Measurements from ENCODE around the gene TOMM22.

DNA sequence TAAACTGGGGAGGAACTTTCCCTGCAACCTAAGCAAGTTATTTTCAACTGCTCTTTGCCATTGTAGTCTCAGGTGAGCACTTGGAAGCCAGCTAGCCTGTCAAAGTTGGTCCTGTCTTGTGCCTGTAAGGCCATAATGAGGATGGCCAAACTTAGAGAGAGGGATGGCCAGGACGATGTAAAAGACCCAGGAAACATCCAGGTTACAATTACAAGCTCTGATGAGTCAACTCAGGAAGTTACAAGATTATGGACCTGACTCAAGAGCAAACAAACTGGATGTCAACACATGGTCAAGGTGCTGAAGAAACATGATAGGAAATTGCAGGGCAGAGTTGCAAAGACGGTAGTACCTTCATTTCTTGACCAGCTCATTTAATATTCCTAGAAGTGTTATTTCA is 25.6 kb downstream of the TOMM22 start:
- TF ChIP-seq EZH2 (IDR thresholded peaks at IDR 0.05; ENCODE audit: low read depth, unreplicated experiment) (no peak), POLR2AphosphoS5 (IDR thresholded peaks at IDR 0.05; ENCODE audit: low read depth) (no peak), CREB1 (CRISPR knock-in tag; IDR thresholded peaks at IDR 0.05; ENCODE audit: low read depth) (no peak), EZH2phosphoT487 (IDR thresholded peaks at IDR 0.05; ENCODE audit: unreplicated experiment) (no peak), JUNB (IDR thresholded peaks at IDR 0.05; ENCODE audit: unreplicated experiment) (no peak), ZNF114 (CRISPR knock-in tag; IDR thresholded peaks at IDR 0.05) (no peak)
- TF ChIP-seq, protein P1, sequence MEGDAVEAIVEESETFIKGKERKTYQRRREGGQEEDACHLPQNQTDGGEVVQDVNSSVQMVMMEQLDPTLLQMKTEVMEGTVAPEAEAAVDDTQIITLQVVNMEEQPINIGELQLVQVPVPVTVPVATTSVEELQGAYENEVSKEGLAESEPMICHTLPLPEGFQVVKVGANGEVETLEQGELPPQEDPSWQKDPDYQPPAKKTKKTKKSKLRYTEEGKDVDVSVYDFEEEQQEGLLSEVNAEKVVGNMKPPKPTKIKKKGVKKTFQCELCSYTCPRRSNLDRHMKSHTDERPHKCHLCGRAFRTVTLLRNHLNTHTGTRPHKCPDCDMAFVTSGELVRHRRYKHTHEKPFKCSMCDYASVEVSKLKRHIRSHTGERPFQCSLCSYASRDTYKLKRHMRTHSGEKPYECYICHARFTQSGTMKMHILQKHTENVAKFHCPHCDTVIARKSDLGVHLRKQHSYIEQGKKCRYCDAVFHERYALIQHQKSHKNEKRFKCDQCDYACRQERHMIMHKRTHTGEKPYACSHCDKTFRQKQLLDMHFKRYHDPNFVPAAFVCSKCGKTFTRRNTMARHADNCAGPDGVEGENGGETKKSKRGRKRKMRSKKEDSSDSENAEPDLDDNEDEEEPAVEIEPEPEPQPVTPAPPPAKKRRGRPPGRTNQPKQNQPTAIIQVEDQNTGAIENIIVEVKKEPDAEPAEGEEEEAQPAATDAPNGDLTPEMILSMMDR (conservative IDR thresholded peaks at IDR 0.05; ENCODE audit: low read depth in 2 of 2): no peak
- TF ChIP-seq, protein P2, sequence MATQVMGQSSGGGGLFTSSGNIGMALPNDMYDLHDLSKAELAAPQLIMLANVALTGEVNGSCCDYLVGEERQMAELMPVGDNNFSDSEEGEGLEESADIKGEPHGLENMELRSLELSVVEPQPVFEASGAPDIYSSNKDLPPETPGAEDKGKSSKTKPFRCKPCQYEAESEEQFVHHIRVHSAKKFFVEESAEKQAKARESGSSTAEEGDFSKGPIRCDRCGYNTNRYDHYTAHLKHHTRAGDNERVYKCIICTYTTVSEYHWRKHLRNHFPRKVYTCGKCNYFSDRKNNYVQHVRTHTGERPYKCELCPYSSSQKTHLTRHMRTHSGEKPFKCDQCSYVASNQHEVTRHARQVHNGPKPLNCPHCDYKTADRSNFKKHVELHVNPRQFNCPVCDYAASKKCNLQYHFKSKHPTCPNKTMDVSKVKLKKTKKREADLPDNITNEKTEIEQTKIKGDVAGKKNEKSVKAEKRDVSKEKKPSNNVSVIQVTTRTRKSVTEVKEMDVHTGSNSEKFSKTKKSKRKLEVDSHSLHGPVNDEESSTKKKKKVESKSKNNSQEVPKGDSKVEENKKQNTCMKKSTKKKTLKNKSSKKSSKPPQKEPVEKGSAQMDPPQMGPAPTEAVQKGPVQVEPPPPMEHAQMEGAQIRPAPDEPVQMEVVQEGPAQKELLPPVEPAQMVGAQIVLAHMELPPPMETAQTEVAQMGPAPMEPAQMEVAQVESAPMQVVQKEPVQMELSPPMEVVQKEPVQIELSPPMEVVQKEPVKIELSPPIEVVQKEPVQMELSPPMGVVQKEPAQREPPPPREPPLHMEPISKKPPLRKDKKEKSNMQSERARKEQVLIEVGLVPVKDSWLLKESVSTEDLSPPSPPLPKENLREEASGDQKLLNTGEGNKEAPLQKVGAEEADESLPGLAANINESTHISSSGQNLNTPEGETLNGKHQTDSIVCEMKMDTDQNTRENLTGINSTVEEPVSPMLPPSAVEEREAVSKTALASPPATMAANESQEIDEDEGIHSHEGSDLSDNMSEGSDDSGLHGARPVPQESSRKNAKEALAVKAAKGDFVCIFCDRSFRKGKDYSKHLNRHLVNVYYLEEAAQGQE (IDR thresholded peaks at IDR 0.05; ENCODE audit: unreplicated experiment): no peak
- TF ChIP-seq, protein P3, sequence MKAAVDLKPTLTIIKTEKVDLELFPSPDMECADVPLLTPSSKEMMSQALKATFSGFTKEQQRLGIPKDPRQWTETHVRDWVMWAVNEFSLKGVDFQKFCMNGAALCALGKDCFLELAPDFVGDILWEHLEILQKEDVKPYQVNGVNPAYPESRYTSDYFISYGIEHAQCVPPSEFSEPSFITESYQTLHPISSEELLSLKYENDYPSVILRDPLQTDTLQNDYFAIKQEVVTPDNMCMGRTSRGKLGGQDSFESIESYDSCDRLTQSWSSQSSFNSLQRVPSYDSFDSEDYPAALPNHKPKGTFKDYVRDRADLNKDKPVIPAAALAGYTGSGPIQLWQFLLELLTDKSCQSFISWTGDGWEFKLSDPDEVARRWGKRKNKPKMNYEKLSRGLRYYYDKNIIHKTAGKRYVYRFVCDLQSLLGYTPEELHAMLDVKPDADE (IDR thresholded peaks at IDR 0.05): no peak

Data from GM23338 (cell line).